ENCODE results near the gene MRGPRD. TPM values are rescaled to one million over a fixed set of nuclear protein-coding genes. Genes with fewer than 3 reads are reported as not detected.

The MRGPRD gene
- total and polyA plus RNA-seq, 2 donors (not counting 1 experiment from before 2014, with no cell fraction given), result not detected

- Mint-ChIP-seq H3K27me3 (no peaks in the 10 kb centered on the region), H3K4me1 (no peaks in the 10 kb centered on the region), H3K9me3 (ENCODE audit: insufficient read depth) (no peaks in the 10 kb centered on the region), H3K27ac (no peak overlapping the region), H3K4me3 (no peak overlapping the region)
- Histone ChIP-seq H3K79me2 (ENCODE audit: control insufficient read depth, insufficient read depth, low read length) (no peaks in the 10 kb centered on the region), H3K27me3 (replicated peaks in 1 of 4; ENCODE audit: control extremely low read depth in 1 of 4, control insufficient read depth in 3 of 4, insufficient read depth in 4 of 4, low read length in 3 of 4) (no peaks in the 10 kb centered on the region), H3K9me3 (ENCODE audit: control extremely low read depth in 1 of 3, control insufficient read depth in 2 of 3, insufficient read depth in 1 of 3, low read length in 2 of 3) (no peaks in the 10 kb centered on the region), H3K4me2 (replicated peaks; ENCODE audit: low read depth, low read length, poor library complexity, severe bottlenecking) (no peak overlapping the region), H4K20me1 (ENCODE audit: control insufficient read depth, insufficient read depth, low read length, poor library complexity, severe bottlenecking) (no peaks in the 10 kb centered on the region), H3K4me3 (ENCODE audit: control extremely low read depth in 1 of 5, extremely low read depth in 1 of 5, insufficient read depth in 1 of 5, low read depth in 2 of 5, low read length in 4 of 5) (no peak overlapping the region), H3K4me1 (ENCODE audit: control insufficient read depth in 2 of 2, insufficient read depth in 2 of 2, low read length in 2 of 2) (no peaks in the 10 kb centered on the region), H2AFZ (ENCODE audit: insufficient read depth, low read depth, low read length, poor library complexity, severe bottlenecking) (no peak overlapping the region), H3K36me3 (replicated peaks in 1 of 2; ENCODE audit: control extremely low read depth in 1 of 2, control insufficient read depth in 1 of 2, extremely low read depth in 1 of 2, insufficient read depth in 2 of 2, low read length in 1 of 2) (peaks cover 0 to 21% of the 10 kb centered on the region in 2 experiments), H3K27ac (ENCODE audit: low read length in 2 of 2) (no peak overlapping the region), H3K9ac (ENCODE audit: low read length) (no peak overlapping the region)
- TF ChIP-seq EZH2 (IDR thresholded peaks at IDR 0.05; ENCODE audit: borderline replicate concordance, insufficient read depth, low read depth, low read length, poor library complexity, severe bottlenecking) (no peak), CTCF (IDR thresholded peaks at IDR 0.05) (no peak)
- no peak for ATAC-seq (ENCODE audit: low read depth)
- ChIA-PET CTCF (no interaction called here), POLR2A (interaction anchor here (0.5 kb wide), 1 partner anchor 9 kb away, joined by 5 read pairs; no protein-coding TSS in a partner anchor)
- intact Hi-C loops (cut with micrococcal nuclease), result no loop called here
- no peak for DNase-seq
- 79% methylated on average over 8 of the region's 9 CpGs for WGBS (ENCODE audit: insufficient coverage)
Observed at GRCh38 chr11:68942751-68943271, 38.0 kb downstream of the MRGPRD start.

- no peaks in the 10 kb centered on the region for H3K9me3 Mint-ChIP-seq (ENCODE audit: insufficient read depth)
- intact Hi-C loops (cut with micrococcal nuclease), result no loop called here
- no peak overlapping the region for H3K27ac ChIP-seq (ENCODE audit: low read length in 2 of 2)
- H3K4me1 ChIP-seq (ENCODE audit: control insufficient read depth in 2 of 2, insufficient read depth in 2 of 2, low read length in 2 of 2), result no peaks in the 10 kb centered on the region
- no peaks in the 10 kb centered on the region for H3K79me2 ChIP-seq (ENCODE audit: control insufficient read depth, insufficient read depth, low read length)
- H3K36me3 ChIP-seq (replicated peaks in 1 of 2; ENCODE audit: control extremely low read depth in 1 of 2, control insufficient read depth in 1 of 2, extremely low read depth in 1 of 2, insufficient read depth in 2 of 2, low read length in 1 of 2), result peaks cover 0 to 27% of the 10 kb centered on the region in 2 experiments
- H3K27ac Mint-ChIP-seq, result no peak overlapping the region
- no peak for TF ChIP-seq CTCF (IDR thresholded peaks at IDR 0.05)
- TF ChIP-seq EZH2 (IDR thresholded peaks at IDR 0.05; ENCODE audit: borderline replicate concordance, insufficient read depth, low read depth, low read length, poor library complexity, severe bottlenecking), result no peak
- H3K4me3 ChIP-seq (ENCODE audit: control extremely low read depth in 1 of 5, extremely low read depth in 1 of 5, insufficient read depth in 1 of 5, low read depth in 2 of 5, low read length in 4 of 5), result no peak overlapping the region
- CTCF ChIA-PET, result no interaction called here
- no peak overlapping the region for H3K4me2 ChIP-seq (replicated peaks; ENCODE audit: low read depth, low read length, poor library complexity, severe bottlenecking)
- 86% methylated on average over 9 of the region's 11 CpGs for WGBS (ENCODE audit: insufficient coverage)
- POLR2A ChIA-PET, result interaction anchor here (0.5 to 0.6 kb wide), 2 partner anchors 10 to 11 kb away, joined by 5 read pairs; no protein-coding TSS in a partner anchor
- H3K27me3 ChIP-seq (replicated peaks in 1 of 4; ENCODE audit: control extremely low read depth in 1 of 4, control insufficient read depth in 3 of 4, insufficient read depth in 4 of 4, low read length in 3 of 4), result no peaks in the 10 kb centered on the region
- no peak for DNase-seq
- H4K20me1 ChIP-seq (ENCODE audit: control insufficient read depth, insufficient read depth, low read length, poor library complexity, severe bottlenecking), result no peaks in the 10 kb centered on the region
- H2AFZ ChIP-seq (ENCODE audit: insufficient read depth, low read depth, low read length, poor library complexity, severe bottlenecking), result no peak overlapping the region
- H3K4me3 Mint-ChIP-seq, result no peak overlapping the region
- no peak for ATAC-seq (ENCODE audit: low read depth)
- no peaks in the 10 kb centered on the region for H3K27me3 Mint-ChIP-seq
- no peaks in the 10 kb centered on the region for H3K4me1 Mint-ChIP-seq
- no peaks in the 10 kb centered on the region for H3K9me3 ChIP-seq (ENCODE audit: control extremely low read depth in 1 of 3, control insufficient read depth in 2 of 3, insufficient read depth in 1 of 3, low read length in 2 of 3)
- H3K9ac ChIP-seq (ENCODE audit: low read length), result no peak overlapping the region
Observed at GRCh38 chr11:68942095-68942620, 38.6 kb downstream of the MRGPRD start.
